MCF 10A (cell line): ENCODE results near the gene OR51T1. TPM values are rescaled to one million over a fixed set of nuclear protein-coding genes. Genes with fewer than 3 reads are reported as not detected.

Experiments used
- BruUV-seq: library from RNA; stranded (reverse); fragments of 400-500 nt; replicated peaks from 2 replicates; lab custom pipeline; 2021; lab: Mats Ljungman, UMichigan
- CTCF ChIA-PET: fragments of 300-600 bp; sonication (Branson Sonifier 250); formaldehyde crosslinking; extraction: SDS; loops from one replicate; lab custom pipeline; 2021; ENCODE audit warnings: antibody characterized with exemption, inconsistent platforms; lab: Yijun Ruan, JAX
- POLR2A ChIA-PET: fragments of 300-600, 350-650 bp; sonication (Branson Sonifier 250); formaldehyde crosslinking; extraction: SDS; loops from one replicate; lab custom pipeline; 2020; ENCODE audit warnings: antibody characterized with exemption, inconsistent platforms; lab: Yijun Ruan, JAX
- DNase-seq: peaks from one replicate; pipeline ENCODE4 v3.0.0-alpha.2; 2018; ENCODE audit not compliant: unreplicated experiment
- H3K27ac Mint-ChIP-seq: one replicate; pipeline ENCODE4 v1.8.0; 2022; ENCODE audit warnings: mild to moderate bottlenecking, low read depth, mixed read lengths; ENCODE audit not compliant: unreplicated experiment
- H3K27me3 Mint-ChIP-seq: one replicate; pipeline ENCODE4 v1.8.0; 2022; ENCODE audit warnings: mixed read lengths; ENCODE audit not compliant: insufficient read depth, unreplicated experiment
- H3K36me3 Mint-ChIP-seq: one replicate; pipeline ENCODE4 v1.8.0; 2022; ENCODE audit warnings: mild to moderate bottlenecking, moderate library complexity, mixed read lengths; ENCODE audit not compliant: insufficient read depth, unreplicated experiment
- H3K4me1 Mint-ChIP-seq: one replicate; pipeline ENCODE4 v1.8.0; 2022; ENCODE audit warnings: mixed read lengths; ENCODE audit not compliant: insufficient read depth, unreplicated experiment
- H3K4me3 Mint-ChIP-seq: one replicate; pipeline ENCODE4 v1.8.0; 2022; ENCODE audit warnings: mild to moderate bottlenecking, moderate library complexity, mixed read lengths; ENCODE audit not compliant: unreplicated experiment
- H3K9me3 Mint-ChIP-seq: one replicate; pipeline ENCODE4 v1.8.0; 2022; ENCODE audit warnings: mixed read lengths; ENCODE audit not compliant: unreplicated experiment
- intact Hi-C: fragments of 100-400 bp; cut with micrococcal nuclease; formaldehyde crosslinking; loops from 2 replicates; pipeline ENCODE4 v1.14.1; 2022
- total RNA-seq: library from RNA; stranded (reverse); gene quantifications from 2 replicates; pipeline ENCODE4 v1.2.3, GENCODE V29; 2022
- TF ChIP-seq, protein P1 (sequence below): fragments of 200-600 bp; IDR thresholded peaks from one replicate; pipeline ENCODE4 v1.8.0; 2022; ENCODE audit warnings: antibody characterized with exemption, mild to moderate bottlenecking; ENCODE audit not compliant: unreplicated experiment

The OR51T1 gene
- total RNA-seq, 1 experiment from 2014 or later, result not detected

DNA sequence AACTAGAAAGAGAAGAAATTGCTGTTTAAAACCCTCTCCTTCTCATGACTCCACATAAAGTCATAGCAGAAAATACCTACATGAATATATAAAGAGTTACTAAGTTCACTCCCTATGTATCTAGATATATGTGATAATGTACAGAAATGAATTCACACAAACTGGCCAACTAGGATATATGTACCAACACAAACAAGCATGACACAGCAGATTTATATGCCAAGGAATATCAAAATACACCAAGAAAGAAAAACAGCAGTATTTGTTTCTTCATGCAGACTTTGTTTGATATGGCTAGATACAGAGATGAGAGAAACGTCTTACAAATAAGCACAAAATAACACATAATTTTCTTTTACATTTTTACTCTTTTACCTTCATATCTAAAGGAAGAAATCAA is 40.6 kb downstream of the OR51T1 start:
- CTCF ChIA-PET, result no interaction called here

DNA sequence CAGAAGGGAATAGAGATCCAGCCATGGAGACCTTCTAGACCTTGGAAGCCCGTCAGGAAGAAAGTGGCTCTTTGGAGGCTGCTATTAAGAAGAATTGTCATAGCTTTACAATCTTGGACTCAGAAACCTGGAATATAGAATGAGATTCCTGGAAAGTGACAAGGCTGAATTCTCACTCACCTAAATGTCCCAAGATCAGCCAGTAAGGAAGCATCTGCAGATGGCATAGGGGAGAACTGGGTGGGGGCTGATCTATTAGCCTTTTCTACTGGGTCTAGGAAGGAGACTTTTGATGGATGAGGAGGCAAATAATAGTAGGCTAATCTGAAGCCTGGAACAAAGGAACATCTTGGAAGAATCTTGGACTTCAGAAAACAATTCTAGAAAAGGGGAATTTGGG is 42.5 kb downstream of the OR51T1 start, which contains the start of gene OR51G1:
Gene OR51G1, minus strand, starts transcription at position 101 of the 400 bp plus-strand sequence. Its CDS starts 0 bp downstream, at position 101.
- no TSS peak for BruUV-seq
- no peaks in the 10 kb centered on the region for H3K36me3 Mint-ChIP-seq

More for the DNA sequence above, 40.6 kb downstream of the OR51T1 start:
- POLR2A ChIA-PET, result no interaction called here
- H3K27me3 Mint-ChIP-seq, result peaks cover 22% of the 10 kb centered on the region
- TF ChIP-seq, protein P1, sequence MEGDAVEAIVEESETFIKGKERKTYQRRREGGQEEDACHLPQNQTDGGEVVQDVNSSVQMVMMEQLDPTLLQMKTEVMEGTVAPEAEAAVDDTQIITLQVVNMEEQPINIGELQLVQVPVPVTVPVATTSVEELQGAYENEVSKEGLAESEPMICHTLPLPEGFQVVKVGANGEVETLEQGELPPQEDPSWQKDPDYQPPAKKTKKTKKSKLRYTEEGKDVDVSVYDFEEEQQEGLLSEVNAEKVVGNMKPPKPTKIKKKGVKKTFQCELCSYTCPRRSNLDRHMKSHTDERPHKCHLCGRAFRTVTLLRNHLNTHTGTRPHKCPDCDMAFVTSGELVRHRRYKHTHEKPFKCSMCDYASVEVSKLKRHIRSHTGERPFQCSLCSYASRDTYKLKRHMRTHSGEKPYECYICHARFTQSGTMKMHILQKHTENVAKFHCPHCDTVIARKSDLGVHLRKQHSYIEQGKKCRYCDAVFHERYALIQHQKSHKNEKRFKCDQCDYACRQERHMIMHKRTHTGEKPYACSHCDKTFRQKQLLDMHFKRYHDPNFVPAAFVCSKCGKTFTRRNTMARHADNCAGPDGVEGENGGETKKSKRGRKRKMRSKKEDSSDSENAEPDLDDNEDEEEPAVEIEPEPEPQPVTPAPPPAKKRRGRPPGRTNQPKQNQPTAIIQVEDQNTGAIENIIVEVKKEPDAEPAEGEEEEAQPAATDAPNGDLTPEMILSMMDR, result no peak
- no TSS peak for BruUV-seq
- H3K4me1 Mint-ChIP-seq, result no peaks in the 10 kb centered on the region
- no peak for DNase-seq
- intact Hi-C loops, result no loop called here
- no peaks in the 10 kb centered on the region for H3K36me3 Mint-ChIP-seq
- no peak overlapping the region for H3K27ac Mint-ChIP-seq
- no peaks in the 10 kb centered on the region for H3K9me3 Mint-ChIP-seq
- H3K4me3 Mint-ChIP-seq, result no peak overlapping the region

DNA sequence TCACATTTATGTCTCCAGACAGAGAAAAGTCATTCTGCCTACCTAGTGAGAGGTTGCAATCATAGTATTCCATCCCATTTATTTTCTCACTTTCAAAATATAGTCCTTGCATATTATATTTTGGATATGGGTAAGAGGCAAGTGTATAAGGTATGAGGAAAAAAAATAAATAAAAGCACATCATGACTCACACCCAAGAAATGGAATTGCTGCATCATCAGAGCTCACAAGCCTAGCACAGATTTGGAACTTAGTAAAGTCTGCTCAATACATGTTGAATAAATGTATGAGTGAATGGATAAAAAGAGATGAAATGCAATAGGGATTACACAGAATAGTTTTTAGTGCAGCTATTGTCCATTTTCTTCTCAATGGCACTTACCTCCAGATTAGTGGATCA is 44.9 kb downstream of the OR51T1 start:
- H3K4me3 Mint-ChIP-seq, result no peak overlapping the region
- ChIA-PET CTCF (interaction anchor here (0.6 to 1.1 kb wide), 2 partner anchors 31 to 1078 kb away, joined by 3 read pairs; no protein-coding TSS in a partner anchor), POLR2A (interaction anchor here (0.5 kb wide), 1 partner anchor 112 kb away, joined by 5 read pairs; no protein-coding TSS in a partner anchor)
- no peaks in the 10 kb centered on the region for H3K36me3 Mint-ChIP-seq
- no TSS peak for BruUV-seq
- H3K27ac Mint-ChIP-seq, result no peak overlapping the region
- peak; percentile 5 for DNase-seq
- TF ChIP-seq, protein P1, result no peak
- H3K27me3 Mint-ChIP-seq, result peaks cover 22% of the 10 kb centered on the region
- no peaks in the 10 kb centered on the region for H3K9me3 Mint-ChIP-seq
- intact Hi-C loops, result no loop called here
- H3K4me1 Mint-ChIP-seq, result no peaks in the 10 kb centered on the region

More for the DNA sequence above, 42.5 kb downstream of the OR51T1 start, which contains the start of gene OR51G1:
- TF ChIP-seq, protein P1, result no peak
- POLR2A ChIA-PET, result no interaction called here
- no peak within 1 kb of the TSS for H3K4me3 Mint-ChIP-seq
- DNase-seq, result no peak
- no peaks in the 10 kb centered on the region for H3K9me3 Mint-ChIP-seq
- H3K27ac Mint-ChIP-seq, result no peak within 1 kb of the TSS
- CTCF ChIA-PET, result interaction anchor here (0.6 kb wide), 1 partner anchor 80 kb away, joined by 3 read pairs; no protein-coding TSS in a partner anchor
- intact Hi-C loops, result no loop called here
- no peaks in the 10 kb centered on the region for H3K4me1 Mint-ChIP-seq
- peaks cover 22% of the 10 kb centered on the region for H3K27me3 Mint-ChIP-seq

Other genes starting within 250 kb of the OR51T1 start
- not detected in 2 replicates for gene OR51D1, start 244.4 kb upstream of the OR51T1 start, total RNA-seq
- gene OR51E1, start 237.9 kb upstream of the OR51T1 start, total RNA-seq, result not detected in 2 replicates
- not detected in 2 replicates for gene OR51E2, start 184.0 kb upstream of the OR51T1 start, total RNA-seq
- not detected in 2 replicates for gene MMP26, start 177.1 kb upstream of the OR51T1 start, total RNA-seq
- not detected in 2 replicates for gene OR51F1, start 112.0 kb upstream of the OR51T1 start, total RNA-seq
- not detected in 2 replicates for gene OR52R1, start 77.5 kb upstream of the OR51T1 start, total RNA-seq
- not detected in 2 replicates for gene OR51F2, start 60.6 kb upstream of the OR51T1 start, total RNA-seq
- not detected in 2 replicates for gene OR51S1, start 32.7 kb upstream of the OR51T1 start, total RNA-seq
- gene OR51A7, start 21.9 kb downstream of the OR51T1 start, total RNA-seq, result not detected in 2 replicates
- not detected in 2 replicates for gene OR51G2, start 37.5 kb downstream of the OR51T1 start, total RNA-seq
- gene OR51G1, start 42.4 kb downstream of the OR51T1 start, total RNA-seq, result not detected in 2 replicates
- not detected in 2 replicates for gene OR51A4, start 65.7 kb downstream of the OR51T1 start, total RNA-seq
- not detected in 2 replicates for gene OR51A2, start 73.8 kb downstream of the OR51T1 start, total RNA-seq
- not detected in 2 replicates for gene OR51L1, start 113.0 kb downstream of the OR51T1 start, total RNA-seq
- not detected in 2 replicates for gene OR52J3, start 164.6 kb downstream of the OR51T1 start, total RNA-seq
- gene OR52E2, start 177.7 kb downstream of the OR51T1 start, total RNA-seq, result not detected in 2 replicates
- not detected in 2 replicates for gene OR52E1, start 187.7 kb downstream of the OR51T1 start, total RNA-seq